ENCODE results near the gene PLXNA3.

PLXNA3 gene

DNA sequence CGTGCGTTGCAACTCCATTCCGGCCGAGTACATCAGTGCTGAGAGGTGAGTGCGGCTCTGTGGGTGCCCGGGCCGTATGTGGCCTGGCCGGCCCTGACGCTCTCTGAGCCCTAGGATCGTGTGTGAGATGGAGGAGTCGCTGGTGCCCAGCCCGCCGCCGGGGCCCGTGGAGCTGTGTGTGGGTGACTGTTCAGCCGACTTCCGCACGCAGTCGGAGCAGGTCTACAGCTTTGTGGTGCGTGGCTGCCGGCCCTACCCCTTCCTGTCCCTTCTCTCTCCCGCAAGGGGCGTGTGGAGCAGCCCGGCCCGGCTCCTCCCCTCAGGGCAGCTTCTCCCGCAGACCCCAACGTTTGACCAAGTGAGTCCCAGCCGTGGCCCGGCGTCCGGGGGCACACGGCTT lies 8.0 kb downstream of the PLXNA3 start:
- no peak overlapping the region for H3K4me2 ChIP-seq
- H4K20me1 ChIP-seq (ENCODE audit: insufficient read depth), result no peaks in the 10 kb centered on the region
- TF ChIP-seq, protein P1, sequence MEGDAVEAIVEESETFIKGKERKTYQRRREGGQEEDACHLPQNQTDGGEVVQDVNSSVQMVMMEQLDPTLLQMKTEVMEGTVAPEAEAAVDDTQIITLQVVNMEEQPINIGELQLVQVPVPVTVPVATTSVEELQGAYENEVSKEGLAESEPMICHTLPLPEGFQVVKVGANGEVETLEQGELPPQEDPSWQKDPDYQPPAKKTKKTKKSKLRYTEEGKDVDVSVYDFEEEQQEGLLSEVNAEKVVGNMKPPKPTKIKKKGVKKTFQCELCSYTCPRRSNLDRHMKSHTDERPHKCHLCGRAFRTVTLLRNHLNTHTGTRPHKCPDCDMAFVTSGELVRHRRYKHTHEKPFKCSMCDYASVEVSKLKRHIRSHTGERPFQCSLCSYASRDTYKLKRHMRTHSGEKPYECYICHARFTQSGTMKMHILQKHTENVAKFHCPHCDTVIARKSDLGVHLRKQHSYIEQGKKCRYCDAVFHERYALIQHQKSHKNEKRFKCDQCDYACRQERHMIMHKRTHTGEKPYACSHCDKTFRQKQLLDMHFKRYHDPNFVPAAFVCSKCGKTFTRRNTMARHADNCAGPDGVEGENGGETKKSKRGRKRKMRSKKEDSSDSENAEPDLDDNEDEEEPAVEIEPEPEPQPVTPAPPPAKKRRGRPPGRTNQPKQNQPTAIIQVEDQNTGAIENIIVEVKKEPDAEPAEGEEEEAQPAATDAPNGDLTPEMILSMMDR (conservative IDR thresholded peaks at IDR 0.05; ENCODE audit: low read depth, low read length), result no peak
- no peaks in the 10 kb centered on the region for H3K27me3 ChIP-seq (ENCODE audit: insufficient read depth, low read depth)
- no peaks in the 10 kb centered on the region for H3K4me1 ChIP-seq (ENCODE audit: low read depth, poor library complexity, severe bottlenecking)
- no peaks in the 10 kb centered on the region for H3K79me2 ChIP-seq (ENCODE audit: insufficient read depth, low read depth)
- H3K27ac ChIP-seq, result no peak overlapping the region
- H3K4me3 ChIP-seq (IDR thresholded peaks at IDR 0.05; ENCODE audit: insufficient read depth, low read depth, low read length), result no peak overlapping the region
- H3K36me3 ChIP-seq (ENCODE audit: insufficient read depth), result no peaks in the 10 kb centered on the region
- no peak overlapping the region for H2AFZ ChIP-seq (ENCODE audit: low read depth)
- H3K9ac ChIP-seq, result no peak overlapping the region

DNA sequence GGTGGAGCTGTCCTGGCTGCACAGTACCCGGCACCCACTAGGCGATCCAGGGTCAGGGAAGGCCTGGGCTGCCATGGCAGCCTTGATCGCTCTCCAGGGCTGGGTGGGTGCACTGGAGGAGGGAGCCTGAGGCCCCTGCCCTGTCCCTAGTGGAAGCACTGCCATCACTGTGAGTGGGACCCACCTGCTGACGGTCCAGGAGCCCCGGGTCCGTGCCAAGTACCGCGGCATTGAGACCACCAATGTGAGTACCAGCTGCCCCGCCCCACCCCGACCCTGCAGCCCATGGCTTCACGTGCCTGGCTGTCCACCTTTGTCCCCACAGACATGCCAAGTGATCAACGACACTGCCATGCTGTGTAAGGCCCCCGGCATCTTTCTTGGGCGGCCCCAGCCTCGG lies 8.8 kb downstream of the PLXNA3 start:
- H4K20me1 ChIP-seq (ENCODE audit: insufficient read depth), result no peaks in the 10 kb centered on the region
- TF ChIP-seq, protein P1 (conservative IDR thresholded peaks at IDR 0.05; ENCODE audit: low read depth, low read length), result no peak
- no peak overlapping the region for H3K4me2 ChIP-seq
- no peaks in the 10 kb centered on the region for H3K4me1 ChIP-seq (ENCODE audit: low read depth, poor library complexity, severe bottlenecking)
- no peak overlapping the region for H3K27ac ChIP-seq
- no peak overlapping the region for H3K4me3 ChIP-seq (IDR thresholded peaks at IDR 0.05; ENCODE audit: insufficient read depth, low read depth, low read length)
- no peaks in the 10 kb centered on the region for H3K36me3 ChIP-seq (ENCODE audit: insufficient read depth)
- no peak overlapping the region for H2AFZ ChIP-seq (ENCODE audit: low read depth)
- no peaks in the 10 kb centered on the region for H3K79me2 ChIP-seq (ENCODE audit: insufficient read depth, low read depth)
- H3K9ac ChIP-seq, result no peak overlapping the region
- no peaks in the 10 kb centered on the region for H3K27me3 ChIP-seq (ENCODE audit: insufficient read depth, low read depth)

DNA sequence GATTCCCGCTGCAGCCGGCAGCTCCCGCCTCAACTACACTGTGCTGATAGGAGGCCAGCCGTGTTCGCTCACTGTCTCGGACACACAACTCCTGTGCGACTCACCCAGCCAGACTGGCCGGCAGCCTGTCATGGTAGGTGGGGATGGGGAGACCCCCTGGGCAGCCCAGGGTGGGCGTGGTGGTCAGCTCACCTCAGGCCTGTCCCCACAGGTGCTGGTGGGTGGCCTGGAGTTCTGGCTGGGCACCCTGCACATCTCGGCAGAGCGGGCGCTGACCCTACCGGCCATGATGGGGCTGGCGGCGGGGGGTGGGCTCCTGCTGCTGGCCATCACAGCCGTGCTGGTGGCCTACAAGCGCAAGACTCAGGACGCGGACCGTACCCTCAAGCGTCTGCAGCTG lies 9.5 kb downstream of the PLXNA3 start:
- no peaks in the 10 kb centered on the region for H3K79me2 ChIP-seq (ENCODE audit: insufficient read depth, low read depth)
- H3K4me2 ChIP-seq, result no peak overlapping the region
- no peak overlapping the region for H3K4me3 ChIP-seq (IDR thresholded peaks at IDR 0.05; ENCODE audit: insufficient read depth, low read depth, low read length)
- H2AFZ ChIP-seq (ENCODE audit: low read depth), result no peak overlapping the region
- H3K27ac ChIP-seq, result no peak overlapping the region
- H3K36me3 ChIP-seq (ENCODE audit: insufficient read depth), result no peaks in the 10 kb centered on the region
- no peaks in the 10 kb centered on the region for H3K27me3 ChIP-seq (ENCODE audit: insufficient read depth, low read depth)
- H3K9ac ChIP-seq, result no peak overlapping the region
- no peaks in the 10 kb centered on the region for H4K20me1 ChIP-seq (ENCODE audit: insufficient read depth)
- TF ChIP-seq, protein P1 (conservative IDR thresholded peaks at IDR 0.05; ENCODE audit: low read depth, low read length), result no peak
- H3K4me1 ChIP-seq (ENCODE audit: low read depth, poor library complexity, severe bottlenecking), result no peaks in the 10 kb centered on the region

DNA sequence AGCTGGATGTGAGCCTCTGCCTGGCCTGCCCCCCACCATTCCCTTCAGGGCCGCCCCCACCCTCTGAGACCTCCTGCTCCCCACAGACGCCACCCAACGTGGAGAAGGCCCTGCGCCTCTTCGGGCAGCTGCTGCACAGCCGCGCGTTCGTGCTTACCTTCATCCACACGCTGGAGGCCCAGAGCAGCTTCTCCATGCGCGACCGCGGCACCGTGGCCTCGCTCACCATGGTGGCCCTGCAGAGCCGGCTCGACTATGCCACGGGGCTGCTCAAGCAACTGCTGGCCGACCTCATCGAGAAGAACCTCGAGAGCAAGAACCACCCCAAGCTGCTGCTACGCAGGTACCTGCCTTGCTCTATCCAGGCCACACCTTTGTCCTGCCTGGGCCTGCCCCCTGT lies 10.1 kb downstream of the PLXNA3 start:
- H3K27ac ChIP-seq, result no peak overlapping the region
- no peak overlapping the region for H2AFZ ChIP-seq (ENCODE audit: low read depth)
- H3K4me2 ChIP-seq, result no peak overlapping the region
- no peaks in the 10 kb centered on the region for H3K4me1 ChIP-seq (ENCODE audit: low read depth, poor library complexity, severe bottlenecking)
- no peaks in the 10 kb centered on the region for H3K27me3 ChIP-seq (ENCODE audit: insufficient read depth, low read depth)
- no peaks in the 10 kb centered on the region for H3K36me3 ChIP-seq (ENCODE audit: insufficient read depth)
- no peak overlapping the region for H3K4me3 ChIP-seq (IDR thresholded peaks at IDR 0.05; ENCODE audit: insufficient read depth, low read depth, low read length)
- no peaks in the 10 kb centered on the region for H3K79me2 ChIP-seq (ENCODE audit: insufficient read depth, low read depth)
- no peak overlapping the region for H3K9ac ChIP-seq
- no peaks in the 10 kb centered on the region for H4K20me1 ChIP-seq (ENCODE audit: insufficient read depth)
- TF ChIP-seq, protein P1 (conservative IDR thresholded peaks at IDR 0.05; ENCODE audit: low read depth, low read length), result no peak

DNA sequence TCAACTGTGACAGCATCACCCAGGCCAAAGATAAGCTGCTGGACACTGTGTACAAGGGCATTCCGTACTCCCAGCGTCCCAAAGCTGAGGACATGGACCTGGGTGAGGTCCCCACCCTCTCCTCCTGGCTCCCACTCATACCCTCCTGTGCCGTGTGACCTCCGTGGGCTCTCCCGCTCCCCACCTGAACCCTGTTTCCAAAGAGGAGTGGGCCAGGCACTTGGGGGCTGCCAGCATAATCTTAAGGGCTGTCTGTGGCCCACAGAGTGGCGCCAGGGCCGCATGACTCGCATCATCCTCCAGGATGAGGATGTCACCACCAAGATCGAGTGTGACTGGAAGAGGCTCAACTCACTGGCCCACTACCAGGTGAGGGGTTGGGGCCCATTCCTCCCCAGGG lies 11.0 kb downstream of the PLXNA3 start:
- Histone ChIP-seq H3K4me3 (IDR thresholded peaks at IDR 0.05; ENCODE audit: insufficient read depth, low read depth, low read length) (no peak overlapping the region), H3K79me2 (ENCODE audit: insufficient read depth, low read depth) (no peaks in the 10 kb centered on the region), H2AFZ (ENCODE audit: low read depth) (no peak overlapping the region), H3K4me2 (no peak overlapping the region), H3K27me3 (ENCODE audit: insufficient read depth, low read depth) (no peaks in the 10 kb centered on the region), H3K27ac (no peak overlapping the region), H3K4me1 (ENCODE audit: low read depth, poor library complexity, severe bottlenecking) (no peaks in the 10 kb centered on the region), H3K9ac (no peak overlapping the region), H3K36me3 (ENCODE audit: insufficient read depth) (no peaks in the 10 kb centered on the region), H4K20me1 (ENCODE audit: insufficient read depth) (no peaks in the 10 kb centered on the region)
- TF ChIP-seq, protein P1 (conservative IDR thresholded peaks at IDR 0.05; ENCODE audit: low read depth, low read length), result no peak
